Mesodermal cell (in vitro differentiated cells): Measurements from ENCODE around the gene DTX2.
"Not testable (repeated sequence)": the region's sequence is repeated elsewhere in the genome, so short reads cannot be mapped to it uniquely, and the experiment has no call there.

Experiments used
- H3K27ac ChIP-seq: 2 replicates; pipeline ENCODE4 v1.7.0; 2013; ENCODE audit warnings: mild to moderate bottlenecking, low read depth, low read length, moderate library complexity; ENCODE audit not compliant: severe bottlenecking
- H3K36me3 ChIP-seq: 2 replicates; pipeline ENCODE4 v1.7.1; 2013; ENCODE audit warnings: mild to moderate bottlenecking, low read length, moderate library complexity; ENCODE audit not compliant: control insufficient read depth, insufficient read depth
- H3K4me1 ChIP-seq: one replicate; pipeline ENCODE4 v1.7.1; 2013; ENCODE audit warnings: mild to moderate bottlenecking, low read length; ENCODE audit not compliant: insufficient read depth, control insufficient read depth, poor library complexity, severe bottlenecking
- H3K4me3 ChIP-seq: 2 replicates; pipeline ENCODE4 v1.7.0; 2013; ENCODE audit warnings: low read length, control low read depth, mild to moderate bottlenecking; ENCODE audit not compliant: insufficient read depth, poor library complexity, severe bottlenecking; ENCODE audit errors: extremely low read depth
- H3K9me3 ChIP-seq: 2 replicates; pipeline ENCODE4 v1.7.1; 2013; ENCODE audit warnings: mild to moderate bottlenecking, low read length, moderate library complexity; ENCODE audit not compliant: control insufficient read depth
- WGBS, 2 experiments: methylation state at CpG; one replicate each; pipeline ENCODE4 v1.1.5; 2013; ENCODE audit warnings: missing lambda C conversion rate in 2 of 2; ENCODE audit not compliant: insufficient coverage in 2 of 2; 5-methylcytosine and 5-hydroxymethylcytosine counted together

DTX2 gene

GRCh38 chr7:76514926-76515771, 53.6 kb downstream of the DTX2 start:
- H3K27ac ChIP-seq: no peak overlapping the region
- WGBS, 2 experiments: 95 to 100% methylated on average over 4 to 13 of the region's 16 CpGs
- no peaks in the 10 kb centered on the region for H3K36me3 ChIP-seq

GRCh38 chr7:76515999-76516443, 54.5 kb downstream of the DTX2 start:
- Histone ChIP-seq H3K9me3 (no peaks in the 10 kb centered on the region), H3K36me3 (no peaks in the 10 kb centered on the region), H3K27ac (no peak overlapping the region), H3K4me1 (peaks cover 3% of the 10 kb centered on the region), H3K4me3 (no peak overlapping the region)
- WGBS, 2 experiments: 22 to 25% methylated on average over 28 to 32 of the region's 32 CpGs

More at GRCh38 chr7:76514926-76515771, 53.6 kb downstream of the DTX2 start:
- Histone ChIP-seq H3K4me1 (peaks cover 7% of the 10 kb centered on the region), H3K4me3 (no peak overlapping the region), H3K9me3 (no peaks in the 10 kb centered on the region)

- H3K27ac ChIP-seq, H3K9me3 ChIP-seq, H3K4me1 ChIP-seq, H3K4me3 ChIP-seq, H3K36me3 ChIP-seq: not testable (repeated sequence)
- WGBS, 2 experiments: 97 to 100% methylated on average over 1 to 6 of the region's 6 CpGs
Measured at GRCh38 chr7:76516932-76517331, 55.4 kb downstream of the DTX2 start.

- not testable (repeated sequence) for H3K4me3 ChIP-seq, H3K4me1 ChIP-seq, H3K36me3 ChIP-seq, H3K27ac ChIP-seq, H3K9me3 ChIP-seq
- 80% methylated on average over 1 of the region's 4 CpGs; no CpG with 5 or more reads in 1 of the 2 experiments for WGBS, 2 experiments
Measured at GRCh38 chr7:76526183-76526582, 64.7 kb downstream of the DTX2 start.

- WGBS, 2 experiments: no CpG with 5 or more reads among the region's 2 CpGs
- not testable (repeated sequence) for H3K36me3 ChIP-seq, H3K4me3 ChIP-seq, H3K9me3 ChIP-seq, H3K4me1 ChIP-seq, H3K27ac ChIP-seq
Measured at GRCh38 chr7:76531643-76532042, 70.1 kb downstream of the DTX2 start.

GRCh38 chr7:76543197-76543596, 81.7 kb downstream of the DTX2 start, which contains the start of gene SPDYE16:
Gene SPDYE16, minus strand, starts transcription at chr7:76543297. Its CDS starts 1,838 bp downstream, at chr7:76541459.
- WGBS, 2 experiments: no CpG with 5 or more reads among the region's 8 CpGs
- not testable (repeated sequence) for H3K36me3 ChIP-seq, H3K27ac ChIP-seq, H3K9me3 ChIP-seq, H3K4me1 ChIP-seq, H3K4me3 ChIP-seq

- H3K36me3 ChIP-seq, H3K9me3 ChIP-seq, H3K4me1 ChIP-seq: not testable (repeated sequence)
- 0 to 1% methylated on average over 29 to 56 of the region's 71 CpGs for WGBS, 2 experiments
- H3K4me3 ChIP-seq: peak overlapping the region; percentile 66
- H3K27ac ChIP-seq: peak overlapping the region; percentile 59
Measured at GRCh38 chr7:76549025-76549854, 87.7 kb downstream of the DTX2 start.

GRCh38 chr7:76549855-76550248, 88.3 kb downstream of the DTX2 start:
- H3K9me3 ChIP-seq, H3K36me3 ChIP-seq, H3K4me1 ChIP-seq: not testable (repeated sequence)
- H3K4me3 ChIP-seq: peak overlapping the region; percentile 66
- 0 to 2% methylated on average over 11 to 13 of the region's 19 CpGs for WGBS, 2 experiments
- peak overlapping the region; percentile 59 for H3K27ac ChIP-seq

- H3K4me1 ChIP-seq: not testable (repeated sequence)
Measured at GRCh38 chr7:76551992-76552391, 90.5 kb downstream of the DTX2 start.

More at GRCh38 chr7:76551992-76552391, 90.5 kb downstream of the DTX2 start:
- H3K27ac ChIP-seq, H3K4me3 ChIP-seq, H3K9me3 ChIP-seq: not testable (repeated sequence)
- 100% methylated on average over 1 of the region's 6 CpGs; no CpG with 5 or more reads in 1 of the 2 experiments for WGBS, 2 experiments
- peaks cover 10% of the 10 kb centered on the region for H3K36me3 ChIP-seq
